MM.1S (cell line): ENCODE results near the gene SEC14L2.
"Not testable (repeated sequence)": the region's sequence is repeated elsewhere in the genome, so short reads cannot be mapped to it uniquely, and the experiment has no call there.

ENCODE experiments used
- DNase-seq: peaks from one replicate; pipeline ENCODE4 v3.0.0-alpha.2; 2015
- H2AFZ ChIP-seq: fragments of 300-600 bp; sonication (generic); 2 replicates; pipeline ENCODE4 v1.6.0; 2016; ENCODE audit warnings: antibody characterized with exemption, low read length
- H3F3A ChIP-seq: fragments of 300-600 bp; sonication (generic); 2 replicates; pipeline ENCODE4 v1.6.1; 2016; ENCODE audit warnings: mild to moderate bottlenecking, antibody characterized with exemption, low read length, moderate library complexity, mixed read lengths; ENCODE audit not compliant: insufficient read depth
- H3K27ac ChIP-seq: fragments of 300-600 bp; sonication (generic); 2 replicates; pipeline ENCODE4 v1.5.1; 2016; ENCODE audit warnings: mild to moderate bottlenecking, low read length
- H3K27me3 ChIP-seq: fragments of 300-600 bp; sonication (generic); replicated peaks from 2 replicates; pipeline ENCODE4 v1.6.0; 2016; ENCODE audit warnings: low read length; ENCODE audit not compliant: insufficient read depth
- H3K36me3 ChIP-seq: fragments of 300-600 bp; sonication (generic); replicated peaks from 2 replicates; pipeline ENCODE4 v1.6.1; 2016; ENCODE audit warnings: mild to moderate bottlenecking, low read length, mixed read lengths; ENCODE audit not compliant: insufficient read depth
- H3K4me1 ChIP-seq: fragments of 300-600 bp; sonication (generic); 2 replicates; pipeline ENCODE4 v1.6.1; 2016; ENCODE audit warnings: low read length, mixed read lengths
- H3K4me2 ChIP-seq: fragments of 300-600 bp; sonication (generic); 2 replicates; pipeline ENCODE4 v1.6.0; 2016; ENCODE audit warnings: low read depth, low read length
- H3K4me3 ChIP-seq: fragments of 300-600 bp; sonication (generic); 2 replicates; pipeline ENCODE4 v1.5.1; 2016; ENCODE audit warnings: low read length, mixed read lengths
- H3K79me2 ChIP-seq: fragments of 300-600 bp; sonication (generic); 2 replicates; pipeline ENCODE4 v1.6.1; 2016; ENCODE audit warnings: mixed run types, low read length, mixed read lengths
- H3K9ac ChIP-seq: fragments of 300-600 bp; sonication (generic); 2 replicates; pipeline ENCODE4 v1.6.1; 2016; ENCODE audit warnings: low read length, mixed read lengths
- H3K9me2 ChIP-seq: fragments of 300-600 bp; sonication (generic); replicated peaks from 2 replicates; pipeline ENCODE4 v1.6.1; 2016; ENCODE audit warnings: mild to moderate bottlenecking, low read length, mixed read lengths; ENCODE audit not compliant: insufficient read depth
- H3K9me3 ChIP-seq: fragments of 300-600 bp; sonication (generic); replicated peaks from 2 replicates; pipeline ENCODE4 v1.6.1; 2016; ENCODE audit warnings: mild to moderate bottlenecking, low read length, mixed read lengths; ENCODE audit not compliant: insufficient read depth
- H4K20me1 ChIP-seq: fragments of 300-600 bp; sonication (generic); 2 replicates; pipeline ENCODE4 v1.6.1; 2016; ENCODE audit warnings: mild to moderate bottlenecking, low read length, moderate library complexity, mixed read lengths; ENCODE audit not compliant: insufficient read depth
- EZH2 ChIP-seq: fragments of 300-600 bp; sonication (generic); optimal IDR thresholded peaks from 2 replicates; pipeline ENCODE3; 2017; ENCODE audit warnings: low read depth, mild to moderate bottlenecking, antibody characterized with exemption, low read length, mixed read lengths
- EZH2phosphoT487 ChIP-seq: fragments of 300-600 bp; sonication (generic); IDR thresholded peaks from 2 replicates; pipeline ENCODE4 v1.6.1; 2018; ENCODE audit warnings: antibody characterized with exemption, low read length
- TF ChIP-seq, protein P1 (sequence below): fragments of 300-600 bp; sonication (generic); IDR thresholded peaks from 2 replicates; pipeline ENCODE4 v1.5.1; 2016; ENCODE audit warnings: antibody characterized with exemption, low read length, mixed read lengths

SEC14L2 gene

DNA sequence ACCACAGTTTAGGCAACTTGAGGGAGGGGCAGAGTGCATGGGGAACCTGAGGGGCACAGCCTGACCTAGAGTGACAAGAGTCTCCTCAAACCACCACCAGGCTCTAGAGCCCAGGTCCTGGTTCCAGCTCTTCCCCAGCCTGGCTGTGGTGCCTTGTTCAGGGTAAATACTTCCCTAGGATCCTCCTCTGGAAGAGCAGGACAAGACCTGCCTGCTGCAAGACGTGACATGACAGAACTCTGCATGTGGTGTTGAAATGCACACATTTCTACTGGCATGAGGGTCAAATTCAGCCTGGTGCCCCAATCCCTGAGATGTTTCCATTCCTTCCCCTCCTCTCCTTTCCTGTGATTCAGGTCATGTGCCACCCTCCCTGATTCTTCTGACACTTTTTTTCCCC lies 3.3 kb downstream of the SEC14L2 start:
- no peak overlapping the region for H3K4me2 ChIP-seq
- no peaks in the 10 kb centered on the region for H3K9me2 ChIP-seq
- no peak overlapping the region for H3K27ac ChIP-seq

DNA sequence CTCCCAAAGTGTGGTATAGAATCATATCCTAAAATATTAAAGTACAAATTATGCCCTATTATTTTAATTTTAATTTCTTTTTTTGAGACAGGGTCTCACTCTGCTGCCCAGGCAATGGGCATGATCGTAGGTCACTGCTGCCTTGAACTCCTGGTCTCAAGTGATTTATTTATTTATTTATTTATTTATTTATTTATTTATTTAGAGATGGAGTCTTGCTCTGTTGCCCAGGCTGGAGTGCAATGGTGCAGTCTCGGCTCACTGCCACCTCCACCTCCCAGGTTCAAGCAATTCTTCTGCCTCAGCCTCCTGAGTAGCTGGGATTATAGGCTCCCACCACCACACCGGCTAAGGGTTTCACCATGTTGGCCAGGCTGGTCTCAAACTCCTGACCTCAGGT lies 4.2 kb downstream of the SEC14L2 start:
- H3K27me3 ChIP-seq: peaks cover 20% of the 10 kb centered on the region

More for the DNA sequence above, 3.3 kb downstream of the SEC14L2 start:
- no peak overlapping the region for H3K4me3 ChIP-seq
- no peaks in the 10 kb centered on the region for H3K9me3 ChIP-seq
- H3F3A ChIP-seq: no peaks in the 10 kb centered on the region
- no peak for TF ChIP-seq EZH2
- TF ChIP-seq, protein P1, sequence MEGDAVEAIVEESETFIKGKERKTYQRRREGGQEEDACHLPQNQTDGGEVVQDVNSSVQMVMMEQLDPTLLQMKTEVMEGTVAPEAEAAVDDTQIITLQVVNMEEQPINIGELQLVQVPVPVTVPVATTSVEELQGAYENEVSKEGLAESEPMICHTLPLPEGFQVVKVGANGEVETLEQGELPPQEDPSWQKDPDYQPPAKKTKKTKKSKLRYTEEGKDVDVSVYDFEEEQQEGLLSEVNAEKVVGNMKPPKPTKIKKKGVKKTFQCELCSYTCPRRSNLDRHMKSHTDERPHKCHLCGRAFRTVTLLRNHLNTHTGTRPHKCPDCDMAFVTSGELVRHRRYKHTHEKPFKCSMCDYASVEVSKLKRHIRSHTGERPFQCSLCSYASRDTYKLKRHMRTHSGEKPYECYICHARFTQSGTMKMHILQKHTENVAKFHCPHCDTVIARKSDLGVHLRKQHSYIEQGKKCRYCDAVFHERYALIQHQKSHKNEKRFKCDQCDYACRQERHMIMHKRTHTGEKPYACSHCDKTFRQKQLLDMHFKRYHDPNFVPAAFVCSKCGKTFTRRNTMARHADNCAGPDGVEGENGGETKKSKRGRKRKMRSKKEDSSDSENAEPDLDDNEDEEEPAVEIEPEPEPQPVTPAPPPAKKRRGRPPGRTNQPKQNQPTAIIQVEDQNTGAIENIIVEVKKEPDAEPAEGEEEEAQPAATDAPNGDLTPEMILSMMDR: no peak
- no peak for TF ChIP-seq EZH2phosphoT487
- H4K20me1 ChIP-seq: no peaks in the 10 kb centered on the region
- DNase-seq: no peak
- peaks cover 20% of the 10 kb centered on the region for H3K27me3 ChIP-seq
- H3K4me1 ChIP-seq: no peaks in the 10 kb centered on the region
- no peak overlapping the region for H2AFZ ChIP-seq
- H3K36me3 ChIP-seq: no peaks in the 10 kb centered on the region
- no peak overlapping the region for H3K9ac ChIP-seq
- no peaks in the 10 kb centered on the region for H3K79me2 ChIP-seq

DNA sequence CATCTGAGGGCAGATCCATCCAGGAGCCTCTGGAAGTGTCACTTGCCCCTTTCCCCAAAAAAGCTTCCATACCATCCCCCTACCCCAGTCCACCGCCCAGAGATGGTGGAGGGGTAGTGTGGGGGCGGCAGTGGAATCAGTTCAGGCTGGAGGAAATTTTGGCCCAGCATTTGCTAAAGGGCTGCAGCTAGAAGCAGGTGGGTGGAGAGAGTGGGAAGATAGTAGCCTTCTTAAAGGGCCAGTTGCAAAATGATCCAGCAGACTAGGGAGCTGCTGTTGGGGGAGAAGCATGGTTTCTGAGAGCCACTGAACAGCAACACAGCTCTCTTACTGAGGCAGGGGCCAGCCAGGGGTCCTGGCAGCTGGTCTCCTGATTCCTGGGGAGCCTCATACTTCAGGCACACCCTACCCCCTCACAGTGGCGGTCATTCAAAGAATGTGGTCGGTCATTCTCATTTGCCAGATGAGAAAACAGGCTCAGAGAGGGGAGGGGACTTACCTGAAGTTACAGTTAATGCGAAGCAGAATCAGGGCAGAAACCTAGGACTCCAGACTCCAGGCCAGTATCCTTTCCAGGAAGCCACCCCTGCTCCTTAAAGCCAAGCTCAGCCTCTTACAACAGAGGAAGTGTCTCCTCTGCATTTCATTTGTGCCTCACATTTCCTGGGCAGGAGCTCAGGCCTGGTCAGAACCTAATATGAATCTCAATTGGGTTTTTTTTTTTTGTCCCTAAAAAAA lies 5.4 kb downstream of the SEC14L2 start:
- Histone ChIP-seq H3K27me3 (peaks cover 19% of the 10 kb centered on the region), H3K4me1 (no peaks in the 10 kb centered on the region), H3K9ac (no peak overlapping the region), H3K9me3 (no peaks in the 10 kb centered on the region), H3K79me2 (no peaks in the 10 kb centered on the region), H3K9me2 (no peaks in the 10 kb centered on the region), H3K4me2 (no peak overlapping the region), H3K36me3 (no peaks in the 10 kb centered on the region), H3F3A (no peaks in the 10 kb centered on the region), H3K4me3 (no peak overlapping the region), H4K20me1 (no peaks in the 10 kb centered on the region), H3K27ac (no peak overlapping the region), H2AFZ (no peak overlapping the region)
- TF ChIP-seq EZH2phosphoT487 (no peak), EZH2 (no peak)
- TF ChIP-seq, protein P1: no peak
- no peak for DNase-seq

More for the DNA sequence above, 4.2 kb downstream of the SEC14L2 start:
- H3K36me3 ChIP-seq, H3K27ac ChIP-seq, H2AFZ ChIP-seq, DNase-seq, H3K9ac ChIP-seq, H3K4me2 ChIP-seq, H3K79me2 ChIP-seq, H3K4me1 ChIP-seq, H3F3A ChIP-seq, H3K4me3 ChIP-seq, H3K9me2 ChIP-seq, H4K20me1 ChIP-seq, H3K9me3 ChIP-seq: not testable (repeated sequence)

DNA sequence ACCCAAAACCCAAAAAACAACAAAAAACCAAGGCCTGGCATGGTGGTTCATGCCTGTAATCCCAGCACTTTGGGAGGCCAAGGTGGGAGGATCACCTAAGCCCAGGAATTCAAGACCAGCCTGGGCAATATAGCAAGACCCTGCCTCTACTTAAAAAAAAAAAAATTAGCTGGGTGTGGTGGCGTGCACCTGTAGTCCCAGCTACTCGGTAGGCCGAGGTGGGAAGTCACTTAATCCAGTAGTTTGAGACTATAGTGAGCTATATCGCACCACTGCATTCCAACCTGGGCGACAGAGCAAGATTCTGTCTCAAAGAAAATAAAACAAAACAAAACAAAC lies 5.9 kb downstream of the SEC14L2 start:
- H3K9me3 ChIP-seq, H3F3A ChIP-seq, H2AFZ ChIP-seq, H4K20me1 ChIP-seq, H3K4me3 ChIP-seq, H3K4me2 ChIP-seq, H3K9me2 ChIP-seq, H3K4me1 ChIP-seq, H3K79me2 ChIP-seq, H3K9ac ChIP-seq, H3K36me3 ChIP-seq, DNase-seq, H3K27ac ChIP-seq: not testable (repeated sequence)
- H3K27me3 ChIP-seq: peaks cover 13% of the 10 kb centered on the region
